ENCODE data around the gene TMEM238. TPM values are rescaled to one million over a fixed set of nuclear protein-coding genes. Genes with fewer than 3 reads are reported as not detected.

Gene TMEM238
- total RNA-seq, 1 donor from 2014 or later, result 0.70 TPM

DNA sequence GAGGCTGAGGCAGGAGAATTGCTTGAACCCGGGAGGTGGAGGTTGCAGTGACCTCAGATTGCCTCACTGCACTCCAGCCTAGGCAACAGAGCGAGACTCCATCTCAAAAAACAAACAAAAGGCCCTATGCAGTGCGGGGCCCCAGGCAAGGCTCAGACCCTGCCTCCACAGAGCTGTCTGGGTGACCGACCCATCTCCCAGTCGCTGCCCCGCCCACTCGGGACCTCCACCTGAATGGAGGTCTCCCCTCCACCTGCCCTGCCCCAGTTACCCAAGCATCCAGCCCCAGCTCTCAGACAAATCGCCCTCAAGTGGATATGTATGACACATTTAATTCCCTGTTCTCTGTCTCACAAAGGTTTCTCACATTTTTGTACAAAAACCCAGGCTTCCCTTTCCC is 18.8 kb downstream of the TMEM238 start:
- H3K27me3 Mint-ChIP-seq (ENCODE audit: unreplicated experiment), result no peaks in the 10 kb centered on the region
- DNase-seq (ENCODE audit: extremely low spot score, unreplicated experiment), result no peak
- H3K4me1 Mint-ChIP-seq (ENCODE audit: unreplicated experiment), result peaks cover 18% of the 10 kb centered on the region
- TF ChIP-seq, protein P1, sequence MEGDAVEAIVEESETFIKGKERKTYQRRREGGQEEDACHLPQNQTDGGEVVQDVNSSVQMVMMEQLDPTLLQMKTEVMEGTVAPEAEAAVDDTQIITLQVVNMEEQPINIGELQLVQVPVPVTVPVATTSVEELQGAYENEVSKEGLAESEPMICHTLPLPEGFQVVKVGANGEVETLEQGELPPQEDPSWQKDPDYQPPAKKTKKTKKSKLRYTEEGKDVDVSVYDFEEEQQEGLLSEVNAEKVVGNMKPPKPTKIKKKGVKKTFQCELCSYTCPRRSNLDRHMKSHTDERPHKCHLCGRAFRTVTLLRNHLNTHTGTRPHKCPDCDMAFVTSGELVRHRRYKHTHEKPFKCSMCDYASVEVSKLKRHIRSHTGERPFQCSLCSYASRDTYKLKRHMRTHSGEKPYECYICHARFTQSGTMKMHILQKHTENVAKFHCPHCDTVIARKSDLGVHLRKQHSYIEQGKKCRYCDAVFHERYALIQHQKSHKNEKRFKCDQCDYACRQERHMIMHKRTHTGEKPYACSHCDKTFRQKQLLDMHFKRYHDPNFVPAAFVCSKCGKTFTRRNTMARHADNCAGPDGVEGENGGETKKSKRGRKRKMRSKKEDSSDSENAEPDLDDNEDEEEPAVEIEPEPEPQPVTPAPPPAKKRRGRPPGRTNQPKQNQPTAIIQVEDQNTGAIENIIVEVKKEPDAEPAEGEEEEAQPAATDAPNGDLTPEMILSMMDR (IDR thresholded peaks at IDR 0.05), result no peak
- H3K9me3 Mint-ChIP-seq (ENCODE audit: unreplicated experiment), result no peaks in the 10 kb centered on the region
- no peak overlapping the region for H3K27ac Mint-ChIP-seq (ENCODE audit: unreplicated experiment)
- H3K36me3 Mint-ChIP-seq (ENCODE audit: unreplicated experiment), result no peaks in the 10 kb centered on the region
- no peak overlapping the region for H3K4me3 Mint-ChIP-seq (ENCODE audit: unreplicated experiment)

DNA sequence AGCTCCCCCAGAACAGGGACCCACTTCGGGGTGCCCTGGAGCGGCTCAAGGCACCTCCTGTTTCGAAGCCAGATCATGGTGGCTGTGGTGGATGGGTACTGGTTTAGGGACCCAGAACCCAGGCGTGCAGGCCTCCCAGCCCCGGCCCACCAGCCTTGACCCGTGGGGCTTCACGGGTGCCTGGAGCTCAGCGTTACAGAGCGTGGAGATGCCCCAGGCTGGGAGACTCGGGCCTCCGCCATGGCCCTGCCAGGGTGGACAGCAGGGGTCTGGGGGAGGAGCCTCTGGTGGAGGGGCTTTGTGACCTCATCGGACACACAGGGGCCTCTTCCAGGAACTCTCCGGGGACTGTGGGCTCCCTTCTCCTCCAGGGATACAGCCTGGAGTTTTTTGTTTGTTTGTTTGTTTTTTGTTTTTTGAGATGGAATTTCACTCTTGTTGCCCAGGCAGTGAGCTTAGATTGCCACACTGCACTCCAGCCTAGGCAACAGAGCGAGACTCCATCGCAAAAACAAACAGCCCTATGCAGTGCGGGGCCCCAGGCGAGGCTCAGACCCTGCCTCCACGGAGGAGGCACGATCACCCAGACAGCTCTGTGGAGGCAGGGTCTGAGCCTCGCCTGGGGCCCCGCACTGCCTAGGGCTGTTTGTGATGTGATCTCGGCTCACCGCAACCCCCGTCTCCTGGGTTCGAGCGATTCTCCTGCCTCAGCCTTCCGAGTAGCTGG is 20.9 kb downstream of the TMEM238 start, which contains the start of gene GARIN5B:
Gene GARIN5B, minus strand, starts transcription at position 271 of the 727 bp plus-strand sequence. Its CDS starts 194 bp downstream, at position 77.
- no peak for DNase-seq (ENCODE audit: extremely low spot score, unreplicated experiment)
- H3K9me3 Mint-ChIP-seq (ENCODE audit: unreplicated experiment), result no peaks in the 10 kb centered on the region
- no peaks in the 10 kb centered on the region for H3K27me3 Mint-ChIP-seq (ENCODE audit: unreplicated experiment)
- H3K36me3 Mint-ChIP-seq (ENCODE audit: unreplicated experiment), result no peaks in the 10 kb centered on the region
- peak within 1 kb of the TSS; percentile 34 for H3K27ac Mint-ChIP-seq (ENCODE audit: unreplicated experiment)
- H3K4me3 Mint-ChIP-seq (ENCODE audit: unreplicated experiment), result no peak within 1 kb of the TSS
- H3K4me1 Mint-ChIP-seq (ENCODE audit: unreplicated experiment), result peaks cover 13% of the 10 kb centered on the region
- TF ChIP-seq, protein P1 (IDR thresholded peaks at IDR 0.05), result no peak

DNA sequence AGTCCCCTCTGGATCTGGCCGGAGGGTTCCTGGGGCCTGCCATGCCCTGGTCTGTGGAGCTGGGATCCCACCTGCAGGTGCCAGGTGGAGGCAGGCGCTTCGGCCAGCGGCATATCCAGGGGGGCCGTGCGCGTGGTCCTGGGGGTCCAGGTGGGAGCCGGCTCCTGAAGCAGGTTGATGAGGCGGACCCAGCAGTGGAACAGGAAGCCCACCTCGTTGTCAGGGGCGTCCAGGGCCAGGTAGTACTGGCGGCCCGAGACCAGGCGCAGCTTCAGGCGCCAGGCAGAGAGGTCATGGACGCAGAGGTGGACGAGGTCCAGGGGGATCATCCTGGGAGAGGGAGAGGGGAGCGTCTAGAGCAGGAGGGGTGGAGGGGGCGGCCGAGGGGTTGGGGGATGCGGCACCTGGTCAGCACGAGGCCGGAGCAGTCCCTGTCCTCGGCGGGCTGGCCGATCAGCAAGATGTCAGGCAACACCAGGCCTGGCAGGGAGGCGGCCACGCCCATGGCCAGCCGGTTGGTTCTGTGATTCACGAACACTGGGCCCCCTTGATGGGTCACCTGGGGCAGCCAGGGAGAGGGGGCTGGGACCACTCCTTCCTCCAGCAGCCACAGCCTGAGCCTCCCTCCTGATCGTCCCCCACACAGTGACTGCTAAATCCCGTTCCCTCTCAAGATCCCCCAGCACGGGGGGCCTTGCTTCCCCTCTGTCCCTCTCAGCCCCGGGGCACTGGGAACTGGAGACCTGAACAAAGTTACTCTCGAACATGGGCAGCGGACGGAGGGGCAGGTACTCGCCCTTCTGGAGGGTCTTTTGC is 21.7 kb downstream of the TMEM238 start:
- TF ChIP-seq, protein P1 (IDR thresholded peaks at IDR 0.05), result no peak
- Mint-ChIP-seq H3K9me3 (ENCODE audit: unreplicated experiment) (no peaks in the 10 kb centered on the region), H3K27ac (ENCODE audit: unreplicated experiment) (no peak overlapping the region), H3K4me3 (ENCODE audit: unreplicated experiment) (no peak overlapping the region), H3K27me3 (ENCODE audit: unreplicated experiment) (peaks cover 3% of the 10 kb centered on the region), H3K36me3 (ENCODE audit: unreplicated experiment) (no peaks in the 10 kb centered on the region), H3K4me1 (ENCODE audit: unreplicated experiment) (peaks cover 13% of the 10 kb centered on the region)
- no peak for DNase-seq (ENCODE audit: extremely low spot score, unreplicated experiment)

DNA sequence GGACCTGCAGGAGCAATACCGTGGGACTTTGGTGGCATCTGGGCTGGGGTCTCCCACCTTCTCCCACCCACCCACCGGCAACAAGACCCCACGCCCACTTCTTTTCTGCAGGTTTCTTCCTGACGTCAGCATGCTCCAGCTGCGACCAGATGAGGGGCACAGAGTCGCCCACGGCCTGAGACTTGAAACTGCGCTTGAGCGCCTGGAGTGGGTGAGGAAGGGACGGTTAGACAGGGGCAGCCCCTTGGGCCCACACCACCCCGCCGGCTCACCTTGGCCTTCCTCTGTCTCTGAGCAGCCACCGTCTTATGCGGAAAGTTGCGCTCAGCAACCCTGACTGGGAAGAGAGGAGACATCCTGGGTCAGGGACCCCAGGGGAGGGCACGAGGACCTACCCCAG is 23.2 kb downstream of the TMEM238 start:
- Mint-ChIP-seq H3K27ac (ENCODE audit: unreplicated experiment) (no peak overlapping the region), H3K4me1 (ENCODE audit: unreplicated experiment) (peaks cover 13% of the 10 kb centered on the region), H3K36me3 (ENCODE audit: unreplicated experiment) (no peaks in the 10 kb centered on the region), H3K9me3 (ENCODE audit: unreplicated experiment) (no peaks in the 10 kb centered on the region), H3K4me3 (ENCODE audit: unreplicated experiment) (no peak overlapping the region), H3K27me3 (ENCODE audit: unreplicated experiment) (peaks cover 10% of the 10 kb centered on the region)
- TF ChIP-seq, protein P1 (IDR thresholded peaks at IDR 0.05), result no peak
- DNase-seq (ENCODE audit: extremely low spot score, unreplicated experiment), result no peak
